GM19023 (cell line): ENCODE results near the gene ISOC2.
"Not testable (repeated sequence)": the region's sequence is repeated elsewhere in the genome, so short reads cannot be mapped to it uniquely, and the experiment has no call there.

ENCODE experiments used
- ATAC-seq: cut with Tn5 transposase; IDR thresholded peaks from one replicate; pipeline ENCODE4 v1.9.1; 2021; ENCODE audit warnings: mild to moderate bottlenecking, moderate library complexity; ENCODE audit not compliant: unreplicated experiment

Gene ISOC2

GRCh38 chr19:55443045-55443823, 18.2 kb downstream of the ISOC2 start, which contains the start of gene SHISA7:
Gene SHISA7 (minus strand): TSS chr19:55443300. CDS start chr19:55442863, 437 bp downstream.
- ATAC-seq = no peak

- no peak for ATAC-seq
Measured at GRCh38 chr19:55442372-55442961, 19.0 kb downstream of the ISOC2 start.

- no peak for ATAC-seq
Measured at GRCh38 chr19:55441692-55442321, 19.6 kb downstream of the ISOC2 start.

- ATAC-seq = no peak
Measured at GRCh38 chr19:55441319-55441691, 20.1 kb downstream of the ISOC2 start.

- no peak for ATAC-seq
Measured at GRCh38 chr19:55440411-55441105, 20.9 kb downstream of the ISOC2 start.

GRCh38 chr19:55439052-55439451, 22.4 kb downstream of the ISOC2 start:
- no peak for ATAC-seq

GRCh38 chr19:55437410-55437809, 24.0 kb downstream of the ISOC2 start:
- no peak for ATAC-seq

- no peak for ATAC-seq
Measured at GRCh38 chr19:55436847-55437246, 24.6 kb downstream of the ISOC2 start.

GRCh38 chr19:55435020-55435419, 26.4 kb downstream of the ISOC2 start:
- ATAC-seq = no peak

- ATAC-seq = no peak
Measured at GRCh38 chr19:55434356-55434919, 27.0 kb downstream of the ISOC2 start.

- no peak for ATAC-seq
Measured at GRCh38 chr19:55433292-55433691, 28.1 kb downstream of the ISOC2 start.

GRCh38 chr19:55432241-55432959, 29.0 kb downstream of the ISOC2 start:
- no peak for ATAC-seq

GRCh38 chr19:55431183-55431582, 30.3 kb downstream of the ISOC2 start:
- no peak for ATAC-seq

- ATAC-seq = no peak
Measured at GRCh38 chr19:55426042-55426441, 35.4 kb downstream of the ISOC2 start.

GRCh38 chr19:55424518-55424917, 36.9 kb downstream of the ISOC2 start:
- ATAC-seq = no peak

GRCh38 chr19:55423225-55424005, 38.0 kb downstream of the ISOC2 start:
- no peak for ATAC-seq

- ATAC-seq = not testable (repeated sequence)
Measured at GRCh38 chr19:55421281-55421680, 40.2 kb downstream of the ISOC2 start.

- no peak for ATAC-seq
Measured at GRCh38 chr19:55419624-55420236, 41.7 kb downstream of the ISOC2 start.

- no peak for ATAC-seq
Measured at GRCh38 chr19:55419103-55419502, 42.3 kb downstream of the ISOC2 start.
